Testis (tissue), 3 donors: Measurements from ENCODE around the gene CHKA. TPM values are rescaled to one million over a fixed set of nuclear protein-coding genes. Genes with fewer than 3 reads are reported as not detected.
A peak's percentile ranks its signal among the peaks of the same experiment; 100 is the strongest.

Experiments used
- DNase-seq: peaks from one replicate; pipeline ENCODE4 v3.0.0-alpha.2; 2019
- H3K27ac ChIP-seq, 2 donors: fragments of 200-600 bp; sonication (generic); one replicate each; pipeline ENCODE4 v1.5.1; 2019
- H3K27me3 ChIP-seq: fragments of 200-600 bp; sonication (generic); one replicate; pipeline ENCODE4 v1.5.1; 2019
- H3K36me3 ChIP-seq: fragments of 200-600 bp; sonication (generic); one replicate; pipeline ENCODE4 v1.5.1; 2017; ENCODE audit warnings: low read depth; ENCODE audit errors: missing control alignments
- H3K4me1 ChIP-seq: fragments of 200-600 bp; sonication (generic); one replicate; pipeline ENCODE4 v1.5.1; 2019
- H3K4me3 ChIP-seq, 2 donors: fragments of 200-600 bp; sonication (generic); one replicate each; pipeline ENCODE4 v1.5.1; 2017 to 2019
- H3K9me3 ChIP-seq: fragments of 200-600 bp; sonication (generic); one replicate; pipeline ENCODE4 v1.5.1; 2017
- CTCF ChIP-seq, 3 experiments: fragments of 450-650 bp in 2 of 3; fragments of 200-600 bp in 1 of 3; sonication (generic) in 1 of 3; IDR thresholded peaks; one replicate each; pipeline ENCODE4 v1.5.1; 2016 to 2019; ENCODE audit warnings: antibody characterized with exemption in 3 of 3, mild to moderate bottlenecking in 2 of 3, moderate library complexity in 1 of 3
- POLR2A ChIP-seq: fragments of 450-650 bp; IDR thresholded peaks from one replicate; pipeline ENCODE4 v1.6.1; 2017; ENCODE audit warnings: antibody characterized with exemption, mild to moderate bottlenecking, moderate library complexity
- WGBS, 2 donors: methylation state at CpG; one replicate each; pipeline ENCODE4 v1.1.5; 2018; 5-methylcytosine and 5-hydroxymethylcytosine counted together
- intact Hi-C: fragments of 100-400 bp; cut with DNase I; formaldehyde crosslinking; loops from one replicate; pipeline ENCODE4 v1.15.1; 2023; ENCODE audit warnings: low total_unique reads
- polyA plus RNA-seq: library from polyadenylated mRNA; stranded (reverse); fragments of 350-450 nt; fragmentation: Illumina TruSeq; extraction: RNeasy Lipid Tissue Mini Kit (QIAGEN cat#74804); gene quantifications from one replicate; pipeline ENCODE4 v1.2.3, GENCODE V29; 2014; ENCODE audit warnings: low read depth, low replicate concordance; ENCODE audit not compliant: insufficient read depth
- total RNA-seq, 2 donors: library from RNA; depleted of rRNA; stranded (reverse); fragments of >200 nt; gene quantifications; one replicate each; pipeline ENCODE4 v1.2.3, GENCODE V29; 2016

Gene CHKA
- total and polyA plus RNA-seq, 3 donors from 2014 or later: 145 to 200 (median 180) TPM

GRCh38 chr11:68106165-68106940 is 14.8 kb downstream of the CHKA start:
- 36 to 47% methylated on average over 8 of the region's 8 CpGs for WGBS, 2 donors

GRCh38 chr11:68099474-68100405 is 21.4 kb downstream of the CHKA start:
- peaks cover 8% of the 10 kb centered on the region for H3K4me1 ChIP-seq
- no peak for DNase-seq

More at GRCh38 chr11:68106165-68106940, 14.8 kb downstream of the CHKA start:
- peak; percentile 77 for DNase-seq
- Histone ChIP-seq H3K27me3 (no peaks in the 10 kb centered on the region), H3K4me1 (peaks cover 9% of the 10 kb centered on the region), H3K9me3 (no peaks in the 10 kb centered on the region), H3K27ac (no peak overlapping the region), H3K4me3 (no peak overlapping the region), H3K36me3 (no peaks in the 10 kb centered on the region)
- no peak for TF ChIP-seq POLR2A
- no peak for TF ChIP-seq CTCF (IDR thresholded peaks at IDR 0.05)
- intact Hi-C loops: no loop called here

GRCh38 chr11:68099057-68099456 is 22.1 kb downstream of the CHKA start:
- DNase-seq: no peak
- Histone ChIP-seq H3K27me3 (no peaks in the 10 kb centered on the region), H3K4me3 (no peak overlapping the region), H3K9me3 (no peaks in the 10 kb centered on the region), H3K27ac (no peak overlapping the region), H3K36me3 (no peaks in the 10 kb centered on the region), H3K4me1 (peaks cover 8% of the 10 kb centered on the region)
- TF ChIP-seq CTCF (IDR thresholded peaks at IDR 0.05) (no peak), POLR2A (no peak)
- intact Hi-C loops: no loop called here

More at GRCh38 chr11:68099474-68100405, 21.4 kb downstream of the CHKA start:
- 45 to 55% methylated on average over 12 of the region's 12 CpGs for WGBS, 2 donors
- Histone ChIP-seq H3K9me3 (no peaks in the 10 kb centered on the region), H3K27ac (no peak overlapping the region), H3K27me3 (no peaks in the 10 kb centered on the region), H3K36me3 (no peaks in the 10 kb centered on the region), H3K4me3 (no peak overlapping the region)
- intact Hi-C loops: no loop called here
- TF ChIP-seq CTCF (IDR thresholded peaks at IDR 0.05) (no peak), POLR2A (no peak)

GRCh38 chr11:68096962-68097361 is 24.2 kb downstream of the CHKA start:
- no peak overlapping the region for H3K27ac ChIP-seq
- no peaks in the 10 kb centered on the region for H3K27me3 ChIP-seq
- DNase-seq: no peak
- H3K9me3 ChIP-seq: no peaks in the 10 kb centered on the region
- intact Hi-C loops: no loop called here
- H3K4me3 ChIP-seq: no peak overlapping the region
- WGBS, 2 donors: 93 to 94% methylated on average over 8 of the region's 8 CpGs
- no peaks in the 10 kb centered on the region for H3K36me3 ChIP-seq
- H3K4me1 ChIP-seq: peaks cover 8% of the 10 kb centered on the region
- no peak for TF ChIP-seq POLR2A
- TF ChIP-seq CTCF (IDR thresholded peaks at IDR 0.05): no peak
